ENCODE measurements around the gene B3GAT1. TPM values are rescaled to one million over a fixed set of nuclear protein-coding genes. Genes with fewer than 3 reads are reported as not detected.

The B3GAT1 gene
- total RNA-seq, 1 experiment from 2014 or later, result 34.3 TPM

GRCh38 chr11:134425816-134426536 is 13.9 kb upstream of the B3GAT1 start:
- Mint-ChIP-seq H3K9me3 (peaks cover 0 to under 1% of the 10 kb centered on the region in 2 experiments; a peak in 2 of 5 replicates), H3K27ac (peak overlapping the region in 1 of 3 experiments; percentile 75; a peak in 3 of 7 replicates), H3K4me3 (no peak overlapping the region), H3K36me3 (ENCODE audit: insufficient read depth in 1 of 3, low read depth in 3 of 3) (peaks cover 0 to under 1% (median under 1%) of the 10 kb centered on the region in 3 experiments; a peak in 1 of 7 replicates), H3K27me3 (ENCODE audit: low read depth) (no peaks in the 10 kb centered on the region; the same call in 1 of the 2 replicates), H3K4me1 (peaks cover 17 to 35% of the 10 kb centered on the region in 2 experiments)
- no peak overlapping the region for H3K9ac ChIP-seq (ENCODE audit: extremely low read depth, insufficient read length, low read length)
- no peaks in the 10 kb centered on the region for H3K23me2 ChIP-seq (ENCODE audit: insufficient read length, low read depth, low read length, poor library complexity, severe bottlenecking)
- H4K20me1 ChIP-seq (ENCODE audit: control insufficient read depth, insufficient read depth, insufficient read length), result no peaks in the 10 kb centered on the region
- H3K4me1 ChIP-seq (ENCODE audit: insufficient read depth, low read length), result peaks cover 3% of the 10 kb centered on the region; the same call in 1 of the 2 replicates
- H3K56ac ChIP-seq (ENCODE audit: insufficient read length, low read depth, low read length), result no peak overlapping the region
- no peaks in the 10 kb centered on the region for H3K79me2 ChIP-seq (ENCODE audit: insufficient read depth, low read length)
- no peak overlapping the region for H3K27ac ChIP-seq (ENCODE audit: insufficient read length, low read depth, low read length)
- H3K9me3 ChIP-seq (ENCODE audit: control insufficient read depth, low read depth, low read length), result no peaks in the 10 kb centered on the region
- no peaks in the 10 kb centered on the region for H3K79me1 ChIP-seq (ENCODE audit: insufficient read depth, low read depth, low read length, poor library complexity, severe bottlenecking)
- H3T11ph ChIP-seq (ENCODE audit: low read length), result no peak overlapping the region
- no peak for TF ChIP-seq CTCF (conservative IDR thresholded peaks at IDR 0.05)
- no peak overlapping the region for H2BK15ac ChIP-seq (ENCODE audit: low read depth, low read length)
- no peak overlapping the region for H2BK5ac ChIP-seq (ENCODE audit: insufficient read length, low read length)
- H2BK20ac ChIP-seq (ENCODE audit: low read depth, low read length, poor library complexity, severe bottlenecking), result no peak overlapping the region
- H2BK12ac ChIP-seq (ENCODE audit: insufficient read length, low read depth, low read length), result no peak overlapping the region
- no peak overlapping the region for H3K23ac ChIP-seq (ENCODE audit: insufficient read length, low read depth, low read length)
- H3K4ac ChIP-seq (ENCODE audit: low read depth, low read length), result no peak overlapping the region
- H2BK120ac ChIP-seq (ENCODE audit: low read depth, low read length, poor library complexity, severe bottlenecking), result no peak overlapping the region
- H3K18ac ChIP-seq (ENCODE audit: insufficient read length, low read depth, low read length), result no peak overlapping the region
- no peak overlapping the region for H2AFZ ChIP-seq (ENCODE audit: low read length)
- no peak overlapping the region for H4K91ac ChIP-seq (ENCODE audit: insufficient read length, low read depth, low read length)
- H3K4me2 ChIP-seq (ENCODE audit: insufficient read depth, insufficient read length, low read length), result no peak overlapping the region
- H3K27me3 ChIP-seq (ENCODE audit: insufficient read depth, low read length), result no peaks in the 10 kb centered on the region
- no peak overlapping the region for H4K5ac ChIP-seq (ENCODE audit: insufficient read length, low read depth, low read length)
- DNase-seq, result no peak
- H3K14ac ChIP-seq (ENCODE audit: insufficient read depth, low read length), result no peak overlapping the region
- no peak overlapping the region for H2AK5ac ChIP-seq (ENCODE audit: insufficient read length, low read length)
- no CpG with 5 or more reads among the region's 16 CpGs for whole genome bisulfite sequencing (ENCODE audit: extremely low coverage, insufficient read length, low lambda C conversion rate)
- no peak overlapping the region for H4K8ac ChIP-seq (replicated peaks; ENCODE audit: insufficient read length, low read depth, low read length)
